ENCODE data around the gene GARNL3. TPM values are rescaled to one million over a fixed set of nuclear protein-coding genes. Genes with fewer than 3 reads are reported as not detected.

GARNL3 gene
- 10 to 100 TPM; 34.2 to 34.4 TPM for total RNA-seq

GRCh38 chr9:127264462-127265219 lies at the start of gene GARNL3:
Gene GARNL3 (plus strand): TSS chr9:127264774. CDS start chr9:127264878, 104 bp downstream.
- Histone ChIP-seq H3K36me3 (no peaks in the 10 kb centered on the region), H3K27me3 (replicated peaks; ENCODE audit: insufficient read depth) (no peaks in the 10 kb centered on the region), H3K9me3 (no peaks in the 10 kb centered on the region), H3K4me1 (replicated peaks) (no peaks in the 10 kb centered on the region), H3K4me3 (peak within 1 kb of the TSS; percentile 6 to 7), H3K27ac (peak within 1 kb of the TSS in 1 of 2 donors; percentile 19)
- intact Hi-C loops (cut with DNase I) = no loop called here
- no peak for DNase-seq (ENCODE audit: low spot score)
- WGBS = 28% methylated on average over 8 of the region's 8 CpGs
- TF ChIP-seq POLR2A (IDR thresholded peaks at IDR 0.05) (no peak), POLR2AphosphoS5 (IDR thresholded peaks at IDR 0.05) (no peak), CTCF (IDR thresholded peaks at IDR 0.05) (no peak)

- no peaks in the 10 kb centered on the region for H3K4me1 ChIP-seq (replicated peaks)
- H3K27ac ChIP-seq = no peak overlapping the region
- intact Hi-C loops (cut with DNase I) = no loop called here
- no peaks in the 10 kb centered on the region for H3K27me3 ChIP-seq (replicated peaks; ENCODE audit: insufficient read depth)
- no peak for DNase-seq (ENCODE audit: low spot score)
- H3K4me3 ChIP-seq = no peak overlapping the region
- no peaks in the 10 kb centered on the region for H3K9me3 ChIP-seq
- TF ChIP-seq CTCF (IDR thresholded peaks at IDR 0.05) = no peak
- no peak for TF ChIP-seq POLR2AphosphoS5 (IDR thresholded peaks at IDR 0.05)
- TF ChIP-seq POLR2A (IDR thresholded peaks at IDR 0.05) = no peak
- WGBS = 89% methylated on average over 14 of the region's 14 CpGs
- no peaks in the 10 kb centered on the region for H3K36me3 ChIP-seq
Measured at GRCh38 chr9:127215268-127216209, 49.0 kb upstream of the GARNL3 start.

- DNase-seq (ENCODE audit: low spot score) = no peak
- no peaks in the 10 kb centered on the region for H3K4me1 ChIP-seq (replicated peaks)
- TF ChIP-seq CTCF (IDR thresholded peaks at IDR 0.05) = no peak
- no peak for TF ChIP-seq POLR2AphosphoS5 (IDR thresholded peaks at IDR 0.05)
- TF ChIP-seq POLR2A (IDR thresholded peaks at IDR 0.05) = no peak
- H3K9me3 ChIP-seq = no peaks in the 10 kb centered on the region
- H3K27me3 ChIP-seq (replicated peaks; ENCODE audit: insufficient read depth) = no peaks in the 10 kb centered on the region
- H3K27ac ChIP-seq = no peak overlapping the region
- intact Hi-C loops (cut with DNase I) = no loop called here
- WGBS = 86% methylated on average over 7 of the region's 7 CpGs
- no peaks in the 10 kb centered on the region for H3K36me3 ChIP-seq
- no peak overlapping the region for H3K4me3 ChIP-seq
Measured at GRCh38 chr9:127216210-127216887, 48.2 kb upstream of the GARNL3 start.

GRCh38 chr9:127216888-127217217 lies 47.7 kb upstream of the GARNL3 start:
- no peaks in the 10 kb centered on the region for H3K36me3 ChIP-seq
- intact Hi-C loops (cut with DNase I) = no loop called here
- H3K4me1 ChIP-seq (replicated peaks) = no peaks in the 10 kb centered on the region
- TF ChIP-seq POLR2AphosphoS5 (IDR thresholded peaks at IDR 0.05) (no peak), CTCF (IDR thresholded peaks at IDR 0.05) (no peak), POLR2A (IDR thresholded peaks at IDR 0.05) (no peak)
- H3K27ac ChIP-seq = no peak overlapping the region
- H3K4me3 ChIP-seq = no peak overlapping the region
- WGBS = 81% methylated on average over 5 of the region's 5 CpGs
- no peak for DNase-seq (ENCODE audit: low spot score)
- H3K27me3 ChIP-seq (replicated peaks; ENCODE audit: insufficient read depth) = no peaks in the 10 kb centered on the region
- no peaks in the 10 kb centered on the region for H3K9me3 ChIP-seq
